Measurements from ENCODE around the gene HYDIN.

HYDIN gene

DNA sequence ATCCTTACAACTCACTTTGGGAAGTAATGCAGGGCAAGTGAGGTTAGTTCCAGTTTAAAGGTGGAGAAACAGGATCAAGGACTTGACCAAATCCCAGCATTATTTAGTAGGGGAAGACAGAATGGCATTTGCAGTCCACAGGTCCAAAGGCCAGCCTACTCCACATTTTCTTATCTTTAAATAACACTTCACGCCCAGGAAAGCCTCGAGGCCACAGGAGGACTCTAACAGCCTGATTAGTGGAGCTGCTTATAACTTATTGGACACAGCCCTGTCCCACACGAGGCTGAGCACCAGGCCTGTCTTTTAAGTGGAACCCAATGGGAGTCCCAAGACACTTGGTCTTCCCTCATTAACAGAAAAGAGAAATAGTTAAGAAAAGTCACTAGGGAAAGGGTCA lies 12.1 kb upstream of the HYDIN start:
- no peak for TF ChIP-seq ZNF565 (CRISPR knock-in tag; conservative IDR thresholded peaks at IDR 0.05; ENCODE audit: low read depth)
- TF ChIP-seq, protein P1, sequence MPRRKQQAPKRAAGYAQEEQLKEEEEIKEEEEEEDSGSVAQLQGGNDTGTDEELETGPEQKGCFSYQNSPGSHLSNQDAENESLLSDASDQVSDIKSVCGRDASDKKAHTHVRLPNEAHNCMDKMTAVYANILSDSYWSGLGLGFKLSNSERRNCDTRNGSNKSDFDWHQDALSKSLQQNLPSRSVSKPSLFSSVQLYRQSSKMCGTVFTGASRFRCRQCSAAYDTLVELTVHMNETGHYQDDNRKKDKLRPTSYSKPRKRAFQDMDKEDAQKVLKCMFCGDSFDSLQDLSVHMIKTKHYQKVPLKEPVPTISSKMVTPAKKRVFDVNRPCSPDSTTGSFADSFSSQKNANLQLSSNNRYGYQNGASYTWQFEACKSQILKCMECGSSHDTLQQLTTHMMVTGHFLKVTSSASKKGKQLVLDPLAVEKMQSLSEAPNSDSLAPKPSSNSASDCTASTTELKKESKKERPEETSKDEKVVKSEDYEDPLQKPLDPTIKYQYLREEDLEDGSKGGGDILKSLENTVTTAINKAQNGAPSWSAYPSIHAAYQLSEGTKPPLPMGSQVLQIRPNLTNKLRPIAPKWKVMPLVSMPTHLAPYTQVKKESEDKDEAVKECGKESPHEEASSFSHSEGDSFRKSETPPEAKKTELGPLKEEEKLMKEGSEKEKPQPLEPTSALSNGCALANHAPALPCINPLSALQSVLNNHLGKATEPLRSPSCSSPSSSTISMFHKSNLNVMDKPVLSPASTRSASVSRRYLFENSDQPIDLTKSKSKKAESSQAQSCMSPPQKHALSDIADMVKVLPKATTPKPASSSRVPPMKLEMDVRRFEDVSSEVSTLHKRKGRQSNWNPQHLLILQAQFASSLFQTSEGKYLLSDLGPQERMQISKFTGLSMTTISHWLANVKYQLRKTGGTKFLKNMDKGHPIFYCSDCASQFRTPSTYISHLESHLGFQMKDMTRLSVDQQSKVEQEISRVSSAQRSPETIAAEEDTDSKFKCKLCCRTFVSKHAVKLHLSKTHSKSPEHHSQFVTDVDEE (CRISPR knock-in tag; IDR thresholded peaks at IDR 0.05) = no peak
- TF ChIP-seq ZC3H10 (CRISPR knock-in tag; IDR thresholded peaks at IDR 0.05) = no peak
- TF ChIP-seq PPARA (CRISPR knock-in tag; IDR thresholded peaks at IDR 0.05; ENCODE audit: borderline replicate concordance) = no peak
- no peak for TF ChIP-seq ZNF70 (CRISPR knock-in tag; IDR thresholded peaks at IDR 0.05)
- TF ChIP-seq CSDC2 (CRISPR knock-in tag; IDR thresholded peaks at IDR 0.05) = no peak
- no peak for TF ChIP-seq BACH2 (CRISPR knock-in tag; IDR thresholded peaks at IDR 0.05; ENCODE audit: borderline replicate concordance)
- no peak for TF ChIP-seq ZNF8 (CRISPR knock-in tag; IDR thresholded peaks at IDR 0.05)
- no peak for TF ChIP-seq ESRRG (CRISPR knock-in tag; IDR thresholded peaks at IDR 0.05)
- TF ChIP-seq TOX (CRISPR knock-in tag; IDR thresholded peaks at IDR 0.05; ENCODE audit: borderline replicate concordance) = no peak
- TF ChIP-seq TCF4 (CRISPR knock-in tag; IDR thresholded peaks at IDR 0.05; ENCODE audit: borderline replicate concordance) = no peak
- TF ChIP-seq RARB (CRISPR knock-in tag; IDR thresholded peaks at IDR 0.05) = no peak
- TF ChIP-seq, protein P2, sequence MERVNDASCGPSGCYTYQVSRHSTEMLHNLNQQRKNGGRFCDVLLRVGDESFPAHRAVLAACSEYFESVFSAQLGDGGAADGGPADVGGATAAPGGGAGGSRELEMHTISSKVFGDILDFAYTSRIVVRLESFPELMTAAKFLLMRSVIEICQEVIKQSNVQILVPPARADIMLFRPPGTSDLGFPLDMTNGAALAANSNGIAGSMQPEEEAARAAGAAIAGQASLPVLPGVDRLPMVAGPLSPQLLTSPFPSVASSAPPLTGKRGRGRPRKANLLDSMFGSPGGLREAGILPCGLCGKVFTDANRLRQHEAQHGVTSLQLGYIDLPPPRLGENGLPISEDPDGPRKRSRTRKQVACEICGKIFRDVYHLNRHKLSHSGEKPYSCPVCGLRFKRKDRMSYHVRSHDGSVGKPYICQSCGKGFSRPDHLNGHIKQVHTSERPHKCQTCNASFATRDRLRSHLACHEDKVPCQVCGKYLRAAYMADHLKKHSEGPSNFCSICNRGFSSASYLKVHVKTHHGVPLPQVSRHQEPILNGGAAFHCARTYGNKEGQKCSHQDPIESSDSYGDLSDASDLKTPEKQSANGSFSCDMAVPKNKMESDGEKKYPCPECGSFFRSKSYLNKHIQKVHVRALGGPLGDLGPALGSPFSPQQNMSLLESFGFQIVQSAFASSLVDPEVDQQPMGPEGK (CRISPR knock-in tag; IDR thresholded peaks at IDR 0.05; ENCODE audit: borderline replicate concordance) = no peak
- TF ChIP-seq ARNTL (CRISPR knock-in tag; IDR thresholded peaks at IDR 0.05; ENCODE audit: borderline replicate concordance, low read depth) = no peak
- no peak for TF ChIP-seq ZFP3 (CRISPR knock-in tag; IDR thresholded peaks at IDR 0.05)
- no peak for ATAC-seq

DNA sequence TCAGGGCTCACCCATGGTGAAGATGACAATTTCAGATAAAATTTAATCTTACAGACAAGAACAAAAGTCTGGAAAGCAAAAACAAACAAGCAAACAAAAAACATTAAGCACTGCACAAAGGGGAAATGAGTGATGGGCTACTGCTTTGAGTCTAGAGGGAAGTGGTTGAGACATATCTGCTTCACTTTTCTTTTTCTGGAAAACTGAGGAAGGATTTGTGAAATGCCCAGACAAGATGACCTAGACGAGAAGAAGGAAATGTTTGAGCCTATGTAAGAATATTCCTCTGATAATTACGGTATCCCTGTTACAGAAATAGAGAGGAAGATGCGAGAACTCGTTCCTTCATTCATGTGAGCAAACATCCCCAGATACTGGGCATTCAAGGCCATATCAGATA lies 11.5 kb upstream of the HYDIN start:
- ATAC-seq = no peak
- TF ChIP-seq ZNF8 (CRISPR knock-in tag; IDR thresholded peaks at IDR 0.05) = no peak
- TF ChIP-seq, protein P3, sequence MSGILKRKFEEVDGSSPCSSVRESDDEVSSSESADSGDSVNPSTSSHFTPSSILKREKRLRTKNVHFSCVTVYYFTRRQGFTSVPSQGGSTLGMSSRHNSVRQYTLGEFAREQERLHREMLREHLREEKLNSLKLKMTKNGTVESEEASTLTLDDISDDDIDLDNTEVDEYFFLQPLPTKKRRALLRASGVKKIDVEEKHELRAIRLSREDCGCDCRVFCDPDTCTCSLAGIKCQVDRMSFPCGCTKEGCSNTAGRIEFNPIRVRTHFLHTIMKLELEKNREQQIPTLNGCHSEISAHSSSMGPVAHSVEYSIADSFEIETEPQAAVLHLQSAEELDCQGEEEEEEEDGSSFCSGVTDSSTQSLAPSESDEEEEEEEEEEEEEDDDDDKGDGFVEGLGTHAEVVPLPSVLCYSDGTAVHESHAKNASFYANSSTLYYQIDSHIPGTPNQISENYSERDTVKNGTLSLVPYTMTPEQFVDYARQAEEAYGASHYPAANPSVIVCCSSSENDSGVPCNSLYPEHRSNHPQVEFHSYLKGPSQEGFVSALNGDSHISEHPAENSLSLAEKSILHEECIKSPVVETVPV (CRISPR knock-in tag; IDR thresholded peaks at IDR 0.05) = no peak
- TF ChIP-seq ARNTL (CRISPR knock-in tag; IDR thresholded peaks at IDR 0.05; ENCODE audit: borderline replicate concordance, low read depth) = no peak
- no peak for TF ChIP-seq RARB (CRISPR knock-in tag; IDR thresholded peaks at IDR 0.05)
- TF ChIP-seq, protein P4, sequence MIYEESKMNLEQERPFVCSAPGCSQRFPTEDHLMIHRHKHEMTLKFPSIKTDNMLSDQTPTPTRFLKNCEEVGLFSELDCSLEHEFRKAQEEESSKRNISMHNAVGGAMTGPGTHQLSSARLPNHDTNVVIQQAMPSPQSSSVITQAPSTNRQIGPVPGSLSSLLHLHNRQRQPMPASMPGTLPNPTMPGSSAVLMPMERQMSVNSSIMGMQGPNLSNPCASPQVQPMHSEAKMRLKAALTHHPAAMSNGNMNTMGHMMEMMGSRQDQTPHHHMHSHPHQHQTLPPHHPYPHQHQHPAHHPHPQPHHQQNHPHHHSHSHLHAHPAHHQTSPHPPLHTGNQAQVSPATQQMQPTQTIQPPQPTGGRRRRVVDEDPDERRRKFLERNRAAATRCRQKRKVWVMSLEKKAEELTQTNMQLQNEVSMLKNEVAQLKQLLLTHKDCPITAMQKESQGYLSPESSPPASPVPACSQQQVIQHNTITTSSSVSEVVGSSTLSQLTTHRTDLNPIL (CRISPR knock-in tag; IDR thresholded peaks at IDR 0.05; ENCODE audit: low read depth) = no peak

DNA sequence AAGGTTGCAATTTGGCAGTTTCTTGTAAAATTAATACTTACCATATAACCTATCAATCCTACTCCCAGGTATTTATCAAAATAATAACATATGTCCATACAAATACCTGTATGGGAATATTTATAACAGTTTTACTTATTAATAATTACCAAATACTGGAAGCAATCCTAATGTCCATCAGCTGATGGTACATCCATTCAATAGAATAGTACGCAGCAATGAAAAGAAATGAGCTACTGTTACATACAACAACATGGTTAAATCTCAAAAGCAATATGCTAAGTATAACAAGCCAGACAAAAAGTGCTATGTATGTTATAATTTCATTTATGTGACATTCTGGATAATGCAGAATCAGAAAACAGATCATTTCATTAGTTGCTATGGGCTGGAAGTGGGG lies 1.2 kb downstream of the HYDIN start:
- TF ChIP-seq, protein P2 (CRISPR knock-in tag; IDR thresholded peaks at IDR 0.05; ENCODE audit: borderline replicate concordance) = no peak
- TF ChIP-seq OSR1 (CRISPR knock-in tag; IDR thresholded peaks at IDR 0.05) (no peak), ZNF8 (CRISPR knock-in tag; IDR thresholded peaks at IDR 0.05) (peak; percentile 95)
- TF ChIP-seq, protein P3 (CRISPR knock-in tag; IDR thresholded peaks at IDR 0.05) = no peak
- ATAC-seq = no peak

All from SK-N-SH treated with all-trans-retinoic acid at 6 μM for 48 hours (cell line).